Amygdala (tissue), 56 donors: ENCODE measurements around the gene GLT8D1.
"Not testable (repeated sequence)": the region's sequence is repeated elsewhere in the genome, so short reads cannot be mapped to it uniquely, and the experiment has no call there.

Experiments
- DNase-seq, 56 donors: peaks; one replicate each; lab custom pipeline; 2025; lab: John Stamatoyannopoulos, UW

The GLT8D1 gene

GRCh38 chr3:52684184-52684583, 21.4 kb downstream of the GLT8D1 start:
- DNase-seq: no peak

DNA sequence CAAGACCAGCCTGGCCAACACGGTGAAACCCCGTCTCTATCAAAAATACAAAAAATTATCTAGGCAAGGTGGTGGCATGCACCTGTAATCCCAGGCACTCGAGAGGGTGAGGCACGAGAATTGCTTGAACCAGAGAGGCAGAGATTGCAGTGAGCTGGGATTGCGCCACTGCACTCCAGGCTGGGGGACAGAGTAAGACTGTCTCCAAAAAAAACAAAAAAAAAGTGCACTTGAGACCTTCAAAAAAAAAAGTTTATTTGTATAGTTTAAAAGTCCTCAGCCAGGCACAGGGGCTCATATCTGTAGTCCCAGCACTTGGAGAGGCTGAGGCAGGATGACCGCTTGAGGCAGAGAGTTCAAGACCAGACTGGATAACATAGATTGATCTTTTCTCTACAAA, 22.0 kb downstream of the GLT8D1 start:
- no peak for DNase-seq

DNA sequence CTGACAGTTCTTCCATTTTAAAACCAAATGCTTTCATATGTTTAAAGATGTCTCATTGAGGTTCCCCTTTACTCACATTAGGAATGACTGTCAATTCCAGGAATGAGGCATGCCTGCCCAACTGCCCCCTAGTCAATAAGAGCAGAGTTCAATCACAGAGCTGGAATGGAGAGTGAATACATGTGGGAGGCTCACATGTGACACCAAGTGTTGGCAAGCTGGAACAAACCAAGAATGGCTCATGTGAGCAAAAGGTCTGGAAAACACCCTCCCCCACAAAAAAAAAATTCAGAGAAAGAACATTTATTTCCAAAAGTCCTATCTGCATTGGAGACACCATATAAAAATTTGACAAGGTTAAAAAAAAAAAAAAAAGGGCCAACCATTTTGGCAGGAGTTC, 23.6 kb downstream of the GLT8D1 start:
- DNase-seq: peak in 16 of 56 donors; percentile 3 to 46 (median 13)

- DNase-seq: no peak
Measured at GRCh38 chr3:52681596-52681995, 24.0 kb downstream of the GLT8D1 start.

- DNase-seq: no peak
Measured at GRCh38 chr3:52679811-52680210, 25.8 kb downstream of the GLT8D1 start.

DNA sequence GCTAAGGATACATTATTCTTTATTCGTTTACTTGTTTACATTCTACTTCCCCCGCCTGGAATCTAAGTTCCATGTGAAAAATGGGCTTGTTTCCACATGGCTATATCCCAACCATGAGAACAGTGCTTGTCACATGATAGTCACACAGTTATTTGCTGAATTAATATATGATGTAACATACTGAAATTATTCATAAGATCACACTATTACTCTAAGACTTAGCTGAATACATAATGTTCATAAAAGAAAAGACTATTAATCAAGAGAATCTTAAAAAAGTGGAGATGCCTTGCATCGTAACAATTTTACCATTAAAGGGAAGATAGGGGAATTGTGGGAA, 26.4 kb downstream of the GLT8D1 start:
- no peak for DNase-seq

GRCh38 chr3:52678265-52679198, 27.1 kb downstream of the GLT8D1 start:
- no peak for DNase-seq

DNA sequence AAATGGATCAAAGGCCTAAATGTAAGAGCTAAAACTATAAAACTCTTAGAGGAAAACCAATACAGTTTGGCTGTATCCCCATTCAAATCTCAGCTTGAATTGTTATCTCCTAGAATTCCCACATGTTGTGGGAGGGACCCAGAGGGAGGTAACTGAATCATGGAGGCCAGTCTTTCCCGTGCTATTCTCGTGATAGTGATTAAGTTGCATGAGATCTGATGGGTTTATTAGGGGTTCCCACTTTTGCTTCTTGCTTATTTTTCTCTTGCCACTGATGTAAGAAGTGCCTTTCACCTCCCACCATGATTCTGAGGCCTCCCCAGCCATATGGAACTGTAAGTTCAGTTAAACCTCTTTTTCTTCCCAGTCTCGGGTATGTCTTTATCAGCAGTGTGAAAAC, 29.4 kb downstream of the GLT8D1 start:
- DNase-seq: not testable (repeated sequence)

- DNase-seq: no peak
Measured at GRCh38 chr3:52671676-52672075, 33.9 kb downstream of the GLT8D1 start.

DNA sequence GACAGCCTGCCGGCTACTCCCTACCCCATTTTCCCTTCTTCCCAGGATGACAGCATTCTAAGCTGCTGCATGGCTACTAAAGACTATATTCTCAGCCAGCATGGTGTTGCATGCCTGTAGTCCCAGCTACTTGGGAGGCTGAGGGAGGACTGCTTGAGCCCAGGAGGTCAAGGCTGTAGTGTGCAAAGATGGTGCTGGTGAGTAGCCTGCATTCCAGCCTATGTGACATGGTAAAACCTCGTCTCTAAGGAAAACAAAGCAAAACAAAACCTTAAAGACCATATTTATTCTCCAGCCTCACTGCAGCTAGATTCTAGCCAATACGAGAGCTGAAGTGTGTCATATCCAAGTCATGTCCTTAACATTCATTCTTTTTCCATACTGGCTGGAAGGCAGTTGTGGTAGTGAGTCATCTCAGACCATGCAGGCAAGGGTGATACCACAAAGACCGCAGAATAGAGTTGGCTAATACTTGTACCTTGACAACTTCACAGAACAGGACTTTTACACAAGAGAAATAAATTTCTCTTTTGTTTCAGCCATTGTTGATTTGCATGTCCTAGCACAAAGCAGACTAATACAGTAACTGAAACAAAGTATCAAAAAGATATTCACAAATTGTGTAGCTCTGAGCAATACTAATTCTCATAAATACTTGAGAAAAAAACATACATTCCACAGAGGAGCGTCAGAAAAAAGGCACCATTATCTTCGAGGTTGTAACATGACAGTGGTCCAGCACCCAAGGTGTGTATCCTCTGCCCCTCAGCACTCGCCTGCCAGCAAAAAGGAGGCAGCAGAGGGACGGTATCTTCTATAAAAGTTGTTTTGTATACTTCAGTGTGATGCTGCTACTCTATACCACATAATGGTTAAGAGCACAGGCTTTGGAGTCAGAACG, 34.7 kb downstream of the GLT8D1 start:
- no peak for DNase-seq

DNA sequence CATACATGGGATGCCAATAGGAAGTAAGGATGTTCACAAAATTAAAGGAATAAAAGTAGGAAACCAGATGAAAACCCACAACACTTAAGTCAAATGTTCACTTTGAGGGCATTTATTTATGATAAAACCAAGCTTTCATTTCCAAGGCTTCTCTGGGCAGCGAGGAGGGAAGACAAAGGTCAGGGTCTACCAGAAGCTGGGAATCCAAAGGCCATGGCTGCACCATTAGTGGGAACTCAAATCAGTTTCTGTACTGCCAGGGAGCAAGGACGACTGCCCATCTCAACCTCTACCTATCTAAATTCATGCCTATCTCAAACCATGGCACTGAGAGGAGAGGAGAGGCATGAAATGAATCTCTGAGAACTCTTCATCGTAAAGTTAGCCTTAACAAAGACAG, 42.5 kb downstream of the GLT8D1 start:
- no peak for DNase-seq

- DNase-seq: no peak
Measured at GRCh38 chr3:52660046-52660445, 45.5 kb downstream of the GLT8D1 start.

- DNase-seq: no peak
Measured at GRCh38 chr3:52655895-52656294, 49.7 kb downstream of the GLT8D1 start.

GRCh38 chr3:52651592-52651991, 54.0 kb downstream of the GLT8D1 start:
- no peak for DNase-seq

GRCh38 chr3:52650439-52650838, 55.2 kb downstream of the GLT8D1 start:
- no peak for DNase-seq

DNA sequence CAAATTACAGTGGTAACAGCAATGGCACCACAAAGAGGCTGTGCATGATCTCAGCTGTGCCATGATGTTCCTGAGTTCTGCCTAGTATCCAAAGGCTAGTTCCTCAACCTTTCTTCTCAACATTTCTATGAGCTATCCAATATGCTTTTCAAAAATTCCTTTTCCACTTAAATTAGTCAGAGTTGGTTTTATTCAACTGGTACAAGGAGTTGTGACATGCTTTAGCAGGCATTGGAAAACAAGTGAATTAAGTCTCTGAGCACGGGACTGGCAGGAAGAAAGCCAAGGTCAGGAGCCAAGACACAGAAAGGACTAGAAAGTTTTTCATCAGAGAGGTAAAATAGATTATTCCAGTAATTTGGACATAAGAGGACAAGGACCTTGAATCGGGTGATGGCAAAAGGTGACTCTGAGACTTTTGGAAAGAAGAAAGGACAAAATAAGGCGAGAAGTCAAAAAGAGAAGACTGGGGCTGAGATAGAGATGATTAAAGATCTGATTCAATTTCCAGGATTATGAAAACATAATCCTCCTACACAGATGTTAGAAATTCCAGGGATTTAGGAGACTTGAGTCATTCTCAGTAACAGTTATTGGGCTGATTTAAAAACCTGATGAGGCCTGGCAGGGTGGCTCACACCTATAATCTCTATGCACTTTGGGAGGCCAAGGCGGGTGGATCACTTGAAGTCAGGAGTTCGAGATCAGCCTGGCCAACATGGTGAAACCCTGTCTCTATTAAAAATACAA, 56.0 kb downstream of the GLT8D1 start:
- no peak for DNase-seq

GRCh38 chr3:52645549-52645948, 60.0 kb downstream of the GLT8D1 start:
- DNase-seq: no peak
